Measurements from ENCODE around the gene SUPT6H.

The SUPT6H gene

GRCh38 chr17:28720997-28721329 lies 59.0 kb downstream of the SUPT6H start (continued):
- peak; percentile 20; the same call in 1 of the 2 replicates for TF ChIP-seq PRDM10 (tag by site-specific recombination; IDR thresholded peaks at IDR 0.05)
- TF ChIP-seq ZNF394 (tag by site-specific recombination; IDR thresholded peaks at IDR 0.05; ENCODE audit: borderline replicate concordance), result 0 out of 2 replicates have a peak, but pooled peaks have one; percentile 12
- TF ChIP-seq GLIS2 (tag by site-specific recombination; IDR thresholded peaks at IDR 0.05), result 0 out of 2 replicates have a peak, but pooled peaks have one; percentile 22
- TF ChIP-seq PATZ1 (tag by site-specific recombination; IDR thresholded peaks at IDR 0.05), result 0 out of 2 replicates have a peak, but pooled peaks have one; percentile 25
- TF ChIP-seq ZXDB (tag by site-specific recombination; IDR thresholded peaks at IDR 0.05), result peak; percentile 11; the same call in 1 of the 2 replicates

GRCh38 chr17:28722417-28723158 lies 60.6 kb downstream of the SUPT6H start:
- TF ChIP-seq ZNF629 (tag by site-specific recombination; IDR thresholded peaks at IDR 0.05) (0 out of 2 replicates have a peak, but pooled peaks have one; percentile 4), BCL11B (tag by site-specific recombination; IDR thresholded peaks at IDR 0.05; ENCODE audit: low read depth) (no peak)
- H3K27ac ChIP-seq (ENCODE audit: extremely low read depth, low read depth, low read length), result peak overlapping the region; percentile 90
- H3K4me1 ChIP-seq (ENCODE audit: control insufficient read depth, insufficient read depth, low read length), result peaks cover 21% of the 10 kb centered on the region
- H3K4me3 ChIP-seq (ENCODE audit: low read depth, low read length), result no peak overlapping the region; the same call in 1 of the 2 replicates
- ChIA-PET POLR2A (interaction anchor here (0.5 to 4.3 kb wide), 6 partner anchors 10 to 454 kb away, joined by 3 to 190 read pairs (median 4); partner anchors contain the start of gene PROCA1), CTCF (interaction anchor here (0.7 to 13.6 kb wide), 3 partner anchors 24 to 684 kb away, joined by 3 to 445 read pairs (median 4); partner anchors contain the start of gene TRAF4)
- H3K9me3 ChIP-seq (ENCODE audit: control insufficient read depth, insufficient read depth, low read depth, low read length), result no peaks in the 10 kb centered on the region
- H3K36me3 ChIP-seq (ENCODE audit: control insufficient read depth in 2 of 2, insufficient read depth in 1 of 2, low read length in 2 of 2), result peaks cover 26 to 53% of the 10 kb centered on the region in 2 experiments

GRCh38 chr17:28723159-28723835 lies 61.3 kb downstream of the SUPT6H start:
- Histone ChIP-seq H3K4me1 (ENCODE audit: control insufficient read depth, insufficient read depth, low read length) (peaks cover 17% of the 10 kb centered on the region), H3K36me3 (ENCODE audit: control insufficient read depth in 2 of 2, insufficient read depth in 1 of 2, low read length in 2 of 2) (peaks cover 26 to 53% of the 10 kb centered on the region in 2 experiments), H3K27ac (ENCODE audit: extremely low read depth, low read depth, low read length) (peak overlapping the region; percentile 90), H3K9me3 (ENCODE audit: control insufficient read depth, insufficient read depth, low read depth, low read length) (no peaks in the 10 kb centered on the region), H3K4me3 (ENCODE audit: low read depth, low read length) (no peak overlapping the region)
- CTCF ChIA-PET, result interaction anchor here (0.7 to 13.6 kb wide), 2 partner anchors 24 to 683 kb away, joined by 3 to 445 read pairs; partner anchors contain the start of gene TRAF4
- POLR2A ChIA-PET, result interaction anchor here (0.7 to 6.7 kb wide), 5 partner anchors 10 to 455 kb away, joined by 3 to 448 read pairs (median 29); partner anchors contain the start of genes PROCA1, SDF2, SUPT6H and TRAF4
- TF ChIP-seq OSR2 (tag by site-specific recombination; IDR thresholded peaks at IDR 0.05), result no peak
- TF ChIP-seq ZNF707 (tag by site-specific recombination; IDR thresholded peaks at IDR 0.05), result no peak
- 0 out of 2 replicates have a peak, but pooled peaks have one; percentile 29 for TF ChIP-seq ZNF366 (tag by site-specific recombination; conservative IDR thresholded peaks at IDR 0.05)
- TF ChIP-seq ZNF23 (tag by site-specific recombination; IDR thresholded peaks at IDR 0.05; ENCODE audit: borderline replicate concordance), result no peak
- TF ChIP-seq ZNF146 (tag by site-specific recombination; IDR thresholded peaks at IDR 0.05), result peak; percentile 76
- TF ChIP-seq ZNF239 (tag by site-specific recombination; IDR thresholded peaks at IDR 0.05), result no peak
- TF ChIP-seq ZNF76 (tag by site-specific recombination; IDR thresholded peaks at IDR 0.05; ENCODE audit: borderline replicate concordance, low read depth), result no peak
- no peak for TF ChIP-seq TCF7L2 (IDR thresholded peaks at IDR 0.05; ENCODE audit: borderline replicate concordance, low read depth, low read length)
- no peak for TF ChIP-seq ZNF311 (tag by site-specific recombination; IDR thresholded peaks at IDR 0.05; ENCODE audit: borderline replicate concordance)
- no peak for TF ChIP-seq ZNF670 (tag by site-specific recombination; IDR thresholded peaks at IDR 0.05; ENCODE audit: low read depth)
- no peak for TF ChIP-seq ZBTB6 (tag by site-specific recombination; IDR thresholded peaks at IDR 0.05)
- no peak for TF ChIP-seq ZNF211 (tag by site-specific recombination; IDR thresholded peaks at IDR 0.05; ENCODE audit: low read depth)
- no peak for TF ChIP-seq ZNF830 (tag by site-specific recombination; IDR thresholded peaks at IDR 0.05; ENCODE audit: low read depth)
- no peak for TF ChIP-seq PRDM4 (tag by site-specific recombination; IDR thresholded peaks at IDR 0.05)
